Measurements from ENCODE around the gene ZIM2. TPM values are rescaled to one million over a fixed set of nuclear protein-coding genes. Genes with fewer than 3 reads are reported as not detected.

ZIM2 gene
- total and polyA plus RNA-seq, 9 of the 15 experiments (the other 6 are each of a cell fraction or from before 2014, with no cell fraction given), result not detected

- TF ChIP-seq THAP7 (CRISPR knock-in tag; IDR thresholded peaks at IDR 0.05), result no peak
- TF ChIP-seq MEIS2 (IDR thresholded peaks at IDR 0.05; ENCODE audit: partially characterized antibody), result no peak
- no peak for TF ChIP-seq EZH2 (IDR thresholded peaks at IDR 0.05; ENCODE audit: borderline replicate concordance, low read depth, low read length)
- TF ChIP-seq RBM34 (IDR thresholded peaks at IDR 0.05; ENCODE audit: borderline replicate concordance, insufficient read depth, low read length), result no peak
- no peak for TF ChIP-seq UBTF (IDR thresholded peaks at IDR 0.05; ENCODE audit: borderline replicate concordance in 1 of 2, low read depth in 2 of 2, low read length in 2 of 2)
Observed at GRCh38 chr19:56823956-56824355, 16.6 kb downstream of the ZIM2 start (continued).

GRCh38 chr19:56823417-56823816 is 17.1 kb downstream of the ZIM2 start:
- no peak for FAIRE-seq
- POLR2A ChIA-PET, result no interaction called here

More at GRCh38 chr19:56823417-56823816, 17.1 kb downstream of the ZIM2 start:
- in situ Hi-C loops (cut with MboI), result no loop called here
- H4K20me1 ChIP-seq (replicated peaks; ENCODE audit: control insufficient read depth, insufficient read depth, low read length), result no peaks in the 10 kb centered on the region
- BruUV-seq (replicated peaks), result no TSS peak
- no peaks in the 10 kb centered on the region; the same call in 1 of the 2 replicates for H3K9me3 ChIP-seq (replicated peaks; ENCODE audit: control insufficient read depth, insufficient read depth, low read depth, low read length)
- no peaks in the 10 kb centered on the region for H3K36me3 ChIP-seq (ENCODE audit: control insufficient read depth, insufficient read depth, low read length)
- TF ChIP-seq ZNF717 (CRISPR knock-in tag; IDR thresholded peaks at IDR 0.05), result no peak
- H3K79me2 ChIP-seq (ENCODE audit: control insufficient read depth, insufficient read depth, low read length), result no peaks in the 10 kb centered on the region
- no peak for DNase-seq (ENCODE audit: extremely low read depth in 1 of 4, low spot score in 3 of 4)
- no peaks in the 10 kb centered on the region for H3K9me1 ChIP-seq (ENCODE audit: control insufficient read depth, insufficient read depth, low read length)
- ATAC-seq, result no peak
- 2% methylated on average over 9 of the region's 12 CpGs for WGBS (ENCODE audit: insufficient coverage, low coverage, missing lambda C conversion rate)
- H3K4me1 ChIP-seq (replicated peaks in 1 of 2; ENCODE audit: control insufficient read depth in 2 of 2, insufficient read depth in 2 of 2, low read length in 2 of 2), result no peaks in the 10 kb centered on the region
- no peak overlapping the region for H3K9ac ChIP-seq (ENCODE audit: insufficient read depth in 1 of 2, low read depth in 2 of 2, low read length in 2 of 2)
- no peak overlapping the region for H2AFZ ChIP-seq (ENCODE audit: low read depth, low read length)
- intact Hi-C loops (cut with micrococcal nuclease), result no loop called here
- CTCF ChIA-PET (ENCODE audit: low intra/inter-chr PET ratio), result no interaction called here
- no peaks in the 10 kb centered on the region for H3K27me3 ChIP-seq (ENCODE audit: control insufficient read depth in 2 of 2, insufficient read depth in 2 of 2, low read length in 2 of 2)
- H3K4me3 ChIP-seq, result no peak overlapping the region
- H3K27ac ChIP-seq (ENCODE audit: extremely low read depth, low read depth, low read length), result no peak overlapping the region
- no peak overlapping the region for H3K4me2 ChIP-seq (ENCODE audit: insufficient read depth, low read length)
